ENCODE results near the gene LPAR3.

Gene LPAR3

GRCh38 chr1:84763912-84764680, 128.9 kb downstream of the LPAR3 start:
- Histone ChIP-seq H3K9me3 (ENCODE audit: control insufficient read depth, insufficient read depth, low read depth, low read length) (no peaks in the 10 kb centered on the region), H3K4me1 (ENCODE audit: control insufficient read depth, insufficient read depth, low read length) (no peaks in the 10 kb centered on the region), H3K4me3 (ENCODE audit: low read depth, low read length) (no peak overlapping the region), H3K36me3 (ENCODE audit: control insufficient read depth in 2 of 2, insufficient read depth in 1 of 2, low read length in 2 of 2) (no peaks in the 10 kb centered on the region), H3K27ac (ENCODE audit: extremely low read depth, low read depth, low read length) (no peak overlapping the region)
- ChIA-PET POLR2A (no interaction called here), CTCF (interaction anchor here (0.6 to 7.5 kb wide), 5 partner anchors 8 to 334 kb away, joined by 3 to 57 read pairs (median 3); no protein-coding TSS in a partner anchor)
- 0 out of 2 replicates have a peak, but pooled peaks have one; percentile 8 for TF ChIP-seq ZIC2 (tag by site-specific recombination; IDR thresholded peaks at IDR 0.05)
- no peak for TF ChIP-seq ZBTB21 (tag by site-specific recombination; IDR thresholded peaks at IDR 0.05)

- Histone ChIP-seq H3K9me3 (ENCODE audit: control insufficient read depth, insufficient read depth, low read depth, low read length) (no peaks in the 10 kb centered on the region), H3K27ac (ENCODE audit: extremely low read depth, low read depth, low read length) (no peak overlapping the region), H3K4me3 (ENCODE audit: low read depth, low read length) (no peak overlapping the region), H3K36me3 (ENCODE audit: control insufficient read depth in 2 of 2, insufficient read depth in 1 of 2, low read length in 2 of 2) (no peaks in the 10 kb centered on the region), H3K4me1 (ENCODE audit: control insufficient read depth, insufficient read depth, low read length) (no peaks in the 10 kb centered on the region)
- CTCF ChIA-PET, result interaction anchor here (0.5 to 7.5 kb wide), 6 partner anchors 9 to 370 kb away, joined by 3 to 57 read pairs (median 6); no protein-coding TSS in a partner anchor
- POLR2A ChIA-PET, result no interaction called here
- TF ChIP-seq ZNF544 (tag by site-specific recombination; IDR thresholded peaks at IDR 0.05) (no peak), ZNF302 (tag by site-specific recombination; IDR thresholded peaks at IDR 0.05; ENCODE audit: low read depth) (no peak), ZNF398 (tag by site-specific recombination; IDR thresholded peaks at IDR 0.05) (no peak), ZNF274 (IDR thresholded peaks at IDR 0.05; ENCODE audit: low read length) (no peak), ZNF274 (tag by site-specific recombination; IDR thresholded peaks at IDR 0.05; ENCODE audit: borderline replicate concordance) (no peak), ZNF747 (tag by site-specific recombination; IDR thresholded peaks at IDR 0.05) (no peak), ZNF292 (tag by site-specific recombination; IDR thresholded peaks at IDR 0.05; ENCODE audit: borderline replicate concordance, low read depth) (no peak), ZNF837 (tag by site-specific recombination; IDR thresholded peaks at IDR 0.05) (no peak), ZNF645 (tag by site-specific recombination; IDR thresholded peaks at IDR 0.05) (no peak), GLI4 (tag by site-specific recombination; IDR thresholded peaks at IDR 0.05) (no peak), ZBTB48 (tag by site-specific recombination; IDR thresholded peaks at IDR 0.05) (no peak), ZNF600 (tag by site-specific recombination; IDR thresholded peaks at IDR 0.05) (no peak), ZNF776 (tag by site-specific recombination; IDR thresholded peaks at IDR 0.05; ENCODE audit: borderline replicate concordance) (no peak), ZBTB6 (tag by site-specific recombination; IDR thresholded peaks at IDR 0.05) (no peak)
Observed at GRCh38 chr1:84762664-84763063, 130.3 kb downstream of the LPAR3 start.
